ENCODE data around the gene GPR150.

GRCh38 chr5:95605786-95606185 lies 14.1 kb upstream of the GPR150 start:
- TF ChIP-seq CTCF (IDR thresholded peaks at IDR 0.05; ENCODE audit: low read depth, low read length) (no peak), POLR2A (IDR thresholded peaks at IDR 0.05; ENCODE audit: extremely low read depth, insufficient read length) (no peak)
- TF ChIP-seq, protein P1, sequence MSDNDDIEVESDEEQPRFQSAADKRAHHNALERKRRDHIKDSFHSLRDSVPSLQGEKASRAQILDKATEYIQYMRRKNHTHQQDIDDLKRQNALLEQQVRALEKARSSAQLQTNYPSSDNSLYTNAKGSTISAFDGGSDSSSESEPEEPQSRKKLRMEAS (IDR thresholded peaks at IDR 0.05; ENCODE audit: low read depth, low read length) = no peak
